Epithelial cell of esophagus (primary cell): ENCODE measurements around the gene NEDD4.
A peak's percentile ranks its signal among the peaks of the same experiment; 100 is the strongest.

Source experiments
- DNase-seq: peaks from one replicate; pipeline ENCODE4 v3.0.0; 2010; ENCODE audit warnings: low read depth
- H3K4me3 ChIP-seq: 2 replicates; pipeline ENCODE4 v1.5.1; 2011; ENCODE audit warnings: mild to moderate bottlenecking, low read length, control low read depth
- TF ChIP-seq, protein P1 (sequence below): IDR thresholded peaks from 2 replicates; pipeline ENCODE4 v1.5.1; 2011; ENCODE audit warnings: low read depth, mild to moderate bottlenecking, low read length, control low read depth, inconsistent platforms; ENCODE audit not compliant: insufficient read depth; ENCODE audit errors: missing control alignments

The NEDD4 gene

DNA sequence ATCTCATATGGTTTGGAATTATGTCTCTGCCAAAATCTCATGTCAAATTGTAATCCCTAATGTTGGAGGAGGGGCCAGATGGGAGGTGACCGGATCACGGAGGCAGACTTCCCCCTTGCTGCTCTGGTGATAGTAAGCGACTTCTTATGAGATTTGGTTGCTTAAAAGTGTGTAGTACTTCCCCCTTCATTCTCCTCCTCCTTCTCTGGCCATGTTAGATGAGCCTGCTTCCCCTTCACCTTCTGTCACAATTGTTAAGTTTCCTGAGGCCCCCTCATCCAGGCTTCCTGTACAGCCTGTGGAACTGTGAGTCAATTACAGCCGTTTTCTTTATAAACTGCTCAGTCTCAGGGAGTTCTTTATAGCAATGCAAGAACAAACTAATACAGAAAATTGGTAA, 51.1 kb downstream of the NEDD4 start:
- TF ChIP-seq, protein P1, sequence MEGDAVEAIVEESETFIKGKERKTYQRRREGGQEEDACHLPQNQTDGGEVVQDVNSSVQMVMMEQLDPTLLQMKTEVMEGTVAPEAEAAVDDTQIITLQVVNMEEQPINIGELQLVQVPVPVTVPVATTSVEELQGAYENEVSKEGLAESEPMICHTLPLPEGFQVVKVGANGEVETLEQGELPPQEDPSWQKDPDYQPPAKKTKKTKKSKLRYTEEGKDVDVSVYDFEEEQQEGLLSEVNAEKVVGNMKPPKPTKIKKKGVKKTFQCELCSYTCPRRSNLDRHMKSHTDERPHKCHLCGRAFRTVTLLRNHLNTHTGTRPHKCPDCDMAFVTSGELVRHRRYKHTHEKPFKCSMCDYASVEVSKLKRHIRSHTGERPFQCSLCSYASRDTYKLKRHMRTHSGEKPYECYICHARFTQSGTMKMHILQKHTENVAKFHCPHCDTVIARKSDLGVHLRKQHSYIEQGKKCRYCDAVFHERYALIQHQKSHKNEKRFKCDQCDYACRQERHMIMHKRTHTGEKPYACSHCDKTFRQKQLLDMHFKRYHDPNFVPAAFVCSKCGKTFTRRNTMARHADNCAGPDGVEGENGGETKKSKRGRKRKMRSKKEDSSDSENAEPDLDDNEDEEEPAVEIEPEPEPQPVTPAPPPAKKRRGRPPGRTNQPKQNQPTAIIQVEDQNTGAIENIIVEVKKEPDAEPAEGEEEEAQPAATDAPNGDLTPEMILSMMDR, result no peak
- DNase-seq, result no peak
- H3K4me3 ChIP-seq, result no peak overlapping the region

DNA sequence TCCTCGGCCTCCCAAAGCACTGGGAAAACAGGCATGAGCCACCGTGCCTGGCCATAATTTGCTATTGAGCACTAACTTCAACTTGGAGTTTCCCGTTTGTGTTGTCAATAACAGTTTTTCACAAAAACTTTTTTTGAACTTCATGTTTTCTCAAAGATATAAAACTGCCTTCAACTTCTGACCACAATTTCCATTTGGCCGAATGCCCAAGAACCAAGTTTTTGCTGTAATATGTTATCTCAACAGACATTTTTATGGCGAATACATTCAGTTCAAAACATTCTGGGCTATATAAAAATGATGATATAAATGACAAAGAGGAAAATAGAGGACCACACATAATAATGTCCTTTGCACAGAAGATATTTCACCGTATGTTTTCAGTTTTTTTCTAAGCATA, 56.4 kb downstream of the NEDD4 start:
- no peak for DNase-seq

DNA sequence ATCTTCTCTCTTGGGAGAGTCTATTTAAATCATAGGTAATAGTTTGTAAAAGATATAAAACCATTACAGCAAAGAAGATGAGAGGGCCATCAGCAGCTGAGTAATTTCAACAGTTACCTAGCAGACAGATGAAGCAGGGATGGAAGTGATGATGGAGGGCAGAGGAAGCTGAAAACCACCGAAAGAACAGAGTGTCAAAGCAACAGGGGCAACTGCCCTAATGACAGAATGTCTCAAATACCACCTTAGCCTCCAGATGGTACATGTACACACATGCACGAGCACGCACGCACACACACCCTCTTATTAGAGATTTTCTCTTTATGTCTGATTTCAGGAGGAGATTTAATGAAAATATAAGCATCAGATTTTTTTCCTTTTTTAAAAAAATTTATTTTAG, 64.5 kb downstream of the NEDD4 start:
- TF ChIP-seq, protein P1, result no peak
- H3K4me3 ChIP-seq, result no peak overlapping the region
- DNase-seq, result peak; percentile 27

More for the DNA sequence above, 56.4 kb downstream of the NEDD4 start:
- TF ChIP-seq, protein P1, result no peak
- H3K4me3 ChIP-seq, result no peak overlapping the region

DNA sequence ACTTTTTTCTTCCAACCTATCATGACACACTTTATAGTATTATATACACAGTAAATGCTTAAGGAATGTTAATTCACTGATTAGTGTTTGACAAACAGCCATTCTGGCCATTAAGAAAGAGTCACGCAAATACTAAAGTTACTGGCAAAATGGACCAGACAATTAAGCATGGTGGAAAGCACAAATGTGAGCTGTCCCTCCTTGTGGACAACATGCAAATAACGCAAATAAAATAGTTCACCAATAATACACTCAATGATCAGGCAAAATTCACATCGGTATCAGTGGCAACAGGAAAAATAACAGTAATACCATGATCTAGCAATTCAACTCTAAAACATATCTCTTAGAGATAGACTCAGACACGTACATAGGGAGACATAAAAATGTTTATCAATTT, 71.7 kb downstream of the NEDD4 start:
- DNase-seq, result no peak
- no peak overlapping the region for H3K4me3 ChIP-seq
- TF ChIP-seq, protein P1, result no peak

DNA sequence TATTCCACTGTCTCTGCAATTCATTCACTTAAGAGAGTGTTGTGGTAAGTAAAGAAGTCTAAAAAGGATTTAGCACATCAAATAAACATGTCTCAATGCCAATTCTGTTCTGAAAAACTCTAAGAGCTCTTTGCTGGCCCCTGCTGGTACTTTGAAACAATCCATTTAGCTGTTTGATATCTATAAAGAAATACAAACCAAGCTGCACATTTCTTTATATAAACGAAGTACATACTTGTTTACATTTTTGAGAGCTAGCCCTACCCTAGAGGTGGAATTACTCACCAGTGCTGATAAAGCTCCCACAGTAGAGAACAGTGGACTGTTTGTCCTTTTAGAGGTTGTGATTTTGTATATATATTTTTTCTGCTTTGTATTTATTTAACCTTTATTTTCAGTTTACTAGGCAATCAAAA, 75.5 kb downstream of the NEDD4 start:
- DNase-seq, result peak; percentile 88
- TF ChIP-seq, protein P1, result peak; percentile 70
- no peak overlapping the region for H3K4me3 ChIP-seq

DNA sequence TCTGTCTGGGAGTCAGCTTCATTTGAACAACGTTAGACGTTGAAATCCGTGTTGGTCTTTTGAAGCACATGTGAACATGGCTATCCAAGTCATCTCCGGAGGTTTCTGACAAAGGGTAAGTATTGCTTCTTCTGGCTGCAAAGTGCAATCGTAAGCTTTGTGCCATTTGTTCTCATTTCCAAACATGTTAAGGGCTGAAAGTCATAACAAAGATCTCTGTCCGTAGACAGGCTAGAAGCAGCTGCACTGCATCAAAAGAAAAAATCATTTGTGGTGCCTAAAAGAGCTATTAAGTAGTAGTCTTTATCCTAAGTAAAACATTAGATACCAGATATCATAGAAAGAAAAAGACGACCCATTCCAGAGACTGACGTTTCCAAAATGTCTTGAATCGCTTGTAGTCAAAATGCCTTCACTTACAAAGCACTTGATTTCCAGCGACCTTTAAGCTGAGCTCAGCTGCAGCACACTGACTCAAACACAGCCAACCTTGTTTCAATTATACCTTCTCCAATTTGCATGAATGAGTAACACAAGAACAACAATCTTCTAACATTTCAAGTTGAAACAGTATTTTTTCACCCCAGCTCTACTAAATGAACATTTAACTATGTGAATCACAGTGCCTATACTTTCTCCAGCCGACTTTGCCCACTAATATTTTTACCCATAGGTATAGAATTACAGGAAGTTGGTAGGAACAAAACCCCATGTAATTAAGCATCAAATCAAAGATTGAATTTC, 76.6 kb downstream of the NEDD4 start:
- H3K4me3 ChIP-seq, result no peak overlapping the region
- DNase-seq, result peak; percentile 91
- TF ChIP-seq, protein P1, result no peak
